ENCODE data around the gene CAMTA1.

- TF ChIP-seq TARDBP (IDR thresholded peaks at IDR 0.05): no peak
- no peak for TF ChIP-seq ARNT (IDR thresholded peaks at IDR 0.05)
- TF ChIP-seq PKNOX1 (IDR thresholded peaks at IDR 0.05): no peak
- TF ChIP-seq FOXA1 (IDR thresholded peaks at IDR 0.05): no peak
- TF ChIP-seq BHLHE40 (IDR thresholded peaks at IDR 0.05; ENCODE audit: borderline replicate concordance): no peak
- TF ChIP-seq SUZ12 (IDR thresholded peaks at IDR 0.05): no peak
Observed at GRCh38 chr1:7780976-7781375, 995.7 kb downstream of the CAMTA1 start.
